H1 (cell line): ENCODE measurements around the gene ZBTB49. TPM values are rescaled to one million over a fixed set of nuclear protein-coding genes. Genes with fewer than 3 reads are reported as not detected.

Experiments used
- ATF2 ChIP-seq: IDR thresholded peaks from 2 replicates; pipeline ENCODE4 v1.6.1; 2012; ENCODE audit warnings: low read length, inconsistent platforms
- BACH1 ChIP-seq: IDR thresholded peaks from 2 replicates; pipeline ENCODE4 v1.6.1; 2012; ENCODE audit warnings: low read length, improper control_type of control experiment
- BRCA1 ChIP-seq: IDR thresholded peaks from 2 replicates; pipeline ENCODE4 v1.6.1; 2012; ENCODE audit warnings: low read depth, low read length, improper control_type of control experiment
- CREB1 ChIP-seq: IDR thresholded peaks from 2 replicates; pipeline ENCODE4 v1.6.1; 2012; ENCODE audit warnings: inconsistent platforms
- EZH2 ChIP-seq: fragments of 200-600 bp; sonication (generic); IDR thresholded peaks from 2 replicates; pipeline ENCODE4 v1.7.1; 2012; ENCODE audit warnings: low read depth, mild to moderate bottlenecking, moderate library complexity, low read length, inconsistent platforms; ENCODE audit not compliant: severe bottlenecking
- HDAC2 ChIP-seq, 2 experiments: fragments of 300-600 bp in 1 of 2; sonication (generic) in 1 of 2; IDR thresholded peaks; 2 replicates each; pipeline ENCODE4 v1.6.1; 2011 to 2012; ENCODE audit warnings: low read depth in 2 of 2, low read length in 2 of 2, mild to moderate bottlenecking in 2 of 2, moderate library complexity in 2 of 2, borderline replicate concordance in 1 of 2, inconsistent platforms in 1 of 2
- JUND ChIP-seq: IDR thresholded peaks from 2 replicates; pipeline ENCODE4 v1.6.1; 2011; ENCODE audit warnings: mild to moderate bottlenecking, improper control_type of control experiment, low read length
- KDM1A ChIP-seq: fragments of 200-600, 300-600 bp; sonication (generic); IDR thresholded peaks from 2 replicates; pipeline ENCODE4 v1.7.1; 2016; ENCODE audit warnings: mild to moderate bottlenecking, low read length, borderline replicate concordance
- KDM4A ChIP-seq: IDR thresholded peaks from one replicate; pipeline ENCODE4 v1.7.1; 2012; ENCODE audit warnings: low read depth, mild to moderate bottlenecking, moderate library complexity, low read length, inconsistent platforms; ENCODE audit not compliant: severe bottlenecking
- KDM5A ChIP-seq: fragments of 200-600 bp; IDR thresholded peaks from 2 replicates; pipeline ENCODE4 v1.7.1; 2012; ENCODE audit warnings: mild to moderate bottlenecking, low read length, inconsistent platforms, mixed read lengths
- MAX ChIP-seq: IDR thresholded peaks from 2 replicates; pipeline ENCODE4 v1.6.1; 2012; ENCODE audit warnings: inconsistent platforms
- NANOG ChIP-seq: IDR thresholded peaks from 2 replicates; pipeline ENCODE4 v1.6.1; 2011; ENCODE audit warnings: low read length, low read depth, mild to moderate bottlenecking, inconsistent platforms; ENCODE audit not compliant: insufficient read depth, poor library complexity, severe bottlenecking
- NRF1 ChIP-seq: IDR thresholded peaks from 2 replicates; pipeline ENCODE4 v1.6.1; 2011; ENCODE audit warnings: mild to moderate bottlenecking, low read depth, low read length, improper control_type of control experiment
- PHF8 ChIP-seq: fragments of 200-600 bp; sonication (generic); conservative IDR thresholded peaks from 2 replicates; pipeline ENCODE4 v1.7.1; 2012; ENCODE audit warnings: low read depth, mild to moderate bottlenecking, inconsistent platforms, low read length, moderate library complexity
- POLR2AphosphoS5 ChIP-seq: IDR thresholded peaks from 2 replicates; pipeline ENCODE4 v1.6.1; 2011; ENCODE audit warnings: low read depth, low read length
- RFX5 ChIP-seq: IDR thresholded peaks from 2 replicates; pipeline ENCODE4 v1.6.1; 2011; ENCODE audit warnings: low read depth, low read length, improper control_type of control experiment, borderline replicate concordance
- SIRT6 ChIP-seq: IDR thresholded peaks from one replicate; pipeline ENCODE4 v1.7.1; 2012; ENCODE audit warnings: low read length, inconsistent platforms
- SP2 ChIP-seq: IDR thresholded peaks from 2 replicates; pipeline ENCODE4 v1.6.1; 2012; ENCODE audit warnings: mild to moderate bottlenecking, low read length, inconsistent platforms
- SRF ChIP-seq: IDR thresholded peaks from 2 replicates; pipeline ENCODE4 v1.6.1; 2011; ENCODE audit warnings: mild to moderate bottlenecking, low read depth, low read length, moderate library complexity
- TAF1 ChIP-seq: IDR thresholded peaks from 2 replicates; pipeline ENCODE4 v1.6.1; 2011; ENCODE audit warnings: mild to moderate bottlenecking, low read depth, low read length
- polyA plus RNA-seq, 7 experiments: library from polyadenylated mRNA; depleted of rRNA in 3 of 7; stranded (reverse) in 5 of 7; unstranded in 2 of 7; fragments of >200 nt in 5 of 7; fragments of 200-250 nt in 2 of 7; gene quantifications; 1 replicate in 5 of 7; 2 replicates in 1 of 7; 4 replicates in 1 of 7; pipeline versions ENCODE4 v1.2.1 to v1.2.3, GENCODE V29; 2011 to 2013; ENCODE audit warnings: missing spikeins in 2 of 7, mixed read lengths in 2 of 7
- total RNA-seq: library from RNA; stranded (reverse); fragmentation: NEBNext Ultra II Directional; extraction: Animal tissue kit (Norgen Biotek cat#: 25700); gene quantifications from 2 replicates; pipeline ENCODE4 v1.2.1, GENCODE V29; 2021

The ZBTB49 gene
- total and polyA plus RNA-seq, 2 of the 8 experiments (the other 6 are each of a cell fraction or from before 2014, with no cell fraction given), result 4.2 to 6.8 TPM

- TF ChIP-seq SP2 (no peak), KDM1A (no peak), RFX5 (no peak), JUND (no peak), BACH1 (0 out of 2 replicates have a peak, but pooled peaks have one; percentile 25), SIRT6 (no peak), CREB1 (peak; percentile 85), TAF1 (peak; percentile 84), KDM5A (0 out of 2 replicates have a peak, but pooled peaks have one; percentile 15), NANOG (peak; percentile 6), HDAC2 (IDR thresholded peaks at IDR 0.05; ENCODE audit: borderline replicate concordance in 1 of 2, low read depth in 2 of 2, low read length in 2 of 2) (no peak), MAX (peak; percentile 97), NRF1 (peak; percentile 85), PHF8 (peak; percentile 75), POLR2AphosphoS5 (peak; percentile 79), EZH2 (no peak), KDM4A (peak; percentile 92), BRCA1 (no peak), SRF (no peak), ATF2 (no peak)
Measured at GRCh38 chr4:4289941-4290850, at the start of gene ZBTB49, which contains the start of gene LYAR (continued).
